NCI-H345 treated with DMSO at 0.1 percent for 48 hours (cell line): ENCODE data around the gene PPP2R5C.
"Not testable (repeated sequence)": the region's sequence is repeated elsewhere in the genome, so short reads cannot be mapped to it uniquely, and the experiment has no call there.

Source experiments
- DNase-seq: peaks from one replicate; lab custom pipeline; 2025; ENCODE audit not compliant: unreplicated experiment; lab: John Stamatoyannopoulos, UW

The PPP2R5C gene

GRCh38 chr14:101761032-101761880 lies at the start of gene PPP2R5C:
PPP2R5C (plus strand) TSS chr14:101761709; CDS start chr14:101761894, 185 bp downstream.
- peak; percentile 73 for DNase-seq

- not testable (repeated sequence) for DNase-seq
These were observed 49.7 kb upstream of the PPP2R5C start for GRCh38 chr14:101711857-101712233.

- DNase-seq = not testable (repeated sequence)
These were observed 49.2 kb upstream of the PPP2R5C start for GRCh38 chr14:101712341-101712740.

- DNase-seq = not testable (repeated sequence)
These were observed 48.4 kb upstream of the PPP2R5C start for GRCh38 chr14:101713091-101713490.

- no peak for DNase-seq
These were observed 47.7 kb upstream of the PPP2R5C start for GRCh38 chr14:101713621-101714349.

- DNase-seq = no peak
These were observed 47.1 kb upstream of the PPP2R5C start for GRCh38 chr14:101714394-101714793.

- no peak for DNase-seq
These were observed 46.1 kb upstream of the PPP2R5C start for GRCh38 chr14:101715210-101716076.

GRCh38 chr14:101716077-101716950 lies 45.2 kb upstream of the PPP2R5C start:
- DNase-seq = no peak

GRCh38 chr14:101716956-101717662 lies 44.4 kb upstream of the PPP2R5C start:
- no peak for DNase-seq

- no peak for DNase-seq
These were observed 43.6 kb upstream of the PPP2R5C start for GRCh38 chr14:101717663-101718490.

GRCh38 chr14:101719045-101719645 lies 42.4 kb upstream of the PPP2R5C start:
- DNase-seq = no peak

- DNase-seq = no peak
These were observed 41.8 kb upstream of the PPP2R5C start for GRCh38 chr14:101719708-101720107.

- no peak for DNase-seq
These were observed 40.4 kb upstream of the PPP2R5C start for GRCh38 chr14:101721111-101721510.

GRCh38 chr14:101721951-101722661 lies 39.4 kb upstream of the PPP2R5C start:
- no peak for DNase-seq

GRCh38 chr14:101723061-101723595 lies 38.4 kb upstream of the PPP2R5C start:
- DNase-seq = no peak

- not testable (repeated sequence) for DNase-seq
These were observed 35.9 kb upstream of the PPP2R5C start for GRCh38 chr14:101725652-101726051.

- DNase-seq = no peak
These were observed 35.1 kb upstream of the PPP2R5C start for GRCh38 chr14:101726295-101726953.
